ENCODE results near the gene C1orf74. TPM values are rescaled to one million over a fixed set of nuclear protein-coding genes. Genes with fewer than 3 reads are reported as not detected.
A peak's percentile ranks its signal among the peaks of the same experiment; 100 is the strongest.

Gene C1orf74
- total RNA-seq, 1 donor from 2014 or later, result 1.6 TPM

DNA sequence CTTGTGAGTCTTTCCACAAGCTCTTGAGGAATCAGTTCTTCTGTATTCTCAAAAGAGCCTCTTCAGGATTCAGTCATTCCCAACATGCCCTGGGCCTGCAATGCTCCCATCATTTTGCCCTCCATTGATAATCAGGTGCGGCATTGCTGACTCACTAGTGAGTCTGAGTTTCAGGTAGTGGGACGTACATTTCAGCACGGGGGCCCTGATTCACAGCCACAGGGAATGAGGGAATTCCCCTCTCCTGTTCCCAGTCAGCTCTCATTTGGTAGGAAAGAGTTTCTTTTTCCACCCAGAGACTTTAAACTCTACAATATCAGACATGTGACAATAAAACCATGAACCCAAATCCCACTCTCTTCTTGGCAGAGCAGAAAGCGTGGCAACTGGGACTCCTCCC, 25.3 kb upstream of the C1orf74 start:
- no peak overlapping the region for H3K4me3 ChIP-seq
- intact Hi-C loops (cut with DNase I), result no loop called here
- no peaks in the 10 kb centered on the region for H3K36me3 ChIP-seq
- TF ChIP-seq, protein P1, sequence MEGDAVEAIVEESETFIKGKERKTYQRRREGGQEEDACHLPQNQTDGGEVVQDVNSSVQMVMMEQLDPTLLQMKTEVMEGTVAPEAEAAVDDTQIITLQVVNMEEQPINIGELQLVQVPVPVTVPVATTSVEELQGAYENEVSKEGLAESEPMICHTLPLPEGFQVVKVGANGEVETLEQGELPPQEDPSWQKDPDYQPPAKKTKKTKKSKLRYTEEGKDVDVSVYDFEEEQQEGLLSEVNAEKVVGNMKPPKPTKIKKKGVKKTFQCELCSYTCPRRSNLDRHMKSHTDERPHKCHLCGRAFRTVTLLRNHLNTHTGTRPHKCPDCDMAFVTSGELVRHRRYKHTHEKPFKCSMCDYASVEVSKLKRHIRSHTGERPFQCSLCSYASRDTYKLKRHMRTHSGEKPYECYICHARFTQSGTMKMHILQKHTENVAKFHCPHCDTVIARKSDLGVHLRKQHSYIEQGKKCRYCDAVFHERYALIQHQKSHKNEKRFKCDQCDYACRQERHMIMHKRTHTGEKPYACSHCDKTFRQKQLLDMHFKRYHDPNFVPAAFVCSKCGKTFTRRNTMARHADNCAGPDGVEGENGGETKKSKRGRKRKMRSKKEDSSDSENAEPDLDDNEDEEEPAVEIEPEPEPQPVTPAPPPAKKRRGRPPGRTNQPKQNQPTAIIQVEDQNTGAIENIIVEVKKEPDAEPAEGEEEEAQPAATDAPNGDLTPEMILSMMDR (IDR thresholded peaks at IDR 0.05), result no peak
- no peak for ATAC-seq
- no peak for DNase-seq
- H3K27me3 ChIP-seq (ENCODE audit: low read depth), result no peaks in the 10 kb centered on the region
- H3K27ac ChIP-seq, result no peak overlapping the region
- H3K9me3 ChIP-seq, result no peaks in the 10 kb centered on the region
- H3K4me1 ChIP-seq, result peaks cover 11% of the 10 kb centered on the region

DNA sequence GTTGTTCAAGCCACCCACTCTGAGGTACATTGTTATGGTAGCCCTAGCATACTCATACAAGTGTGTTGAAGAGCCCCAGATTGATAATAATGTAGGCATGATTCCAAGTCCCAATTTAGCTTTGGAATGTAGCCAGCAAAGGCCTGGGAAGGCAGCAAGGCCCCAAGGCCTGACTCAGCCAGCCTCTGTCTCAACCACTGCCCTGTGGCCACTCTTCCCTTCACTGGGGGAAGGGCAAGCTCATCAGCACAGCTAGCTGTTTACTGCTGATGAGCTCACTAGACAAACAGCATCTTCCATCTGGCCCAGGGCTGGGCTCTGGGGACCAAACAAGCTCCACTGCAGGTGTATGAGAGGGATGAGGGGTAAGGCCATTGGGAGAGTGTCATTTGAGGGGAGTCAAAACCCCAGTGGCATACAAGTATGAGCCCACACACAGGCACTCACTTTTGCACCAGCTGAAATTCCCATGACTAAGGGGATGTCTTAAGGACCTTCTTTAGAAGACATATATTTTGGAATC, 23.8 kb upstream of the C1orf74 start:
- Histone ChIP-seq H3K9me3 (no peaks in the 10 kb centered on the region), H3K27ac (no peak overlapping the region), H3K4me1 (peaks cover 11% of the 10 kb centered on the region), H3K36me3 (no peaks in the 10 kb centered on the region), H3K27me3 (ENCODE audit: low read depth) (no peaks in the 10 kb centered on the region), H3K4me3 (no peak overlapping the region)
- peak; percentile 38 for DNase-seq
- intact Hi-C loops (cut with DNase I), result no loop called here
- TF ChIP-seq, protein P1 (IDR thresholded peaks at IDR 0.05), result no peak
- ATAC-seq, result no peak

DNA sequence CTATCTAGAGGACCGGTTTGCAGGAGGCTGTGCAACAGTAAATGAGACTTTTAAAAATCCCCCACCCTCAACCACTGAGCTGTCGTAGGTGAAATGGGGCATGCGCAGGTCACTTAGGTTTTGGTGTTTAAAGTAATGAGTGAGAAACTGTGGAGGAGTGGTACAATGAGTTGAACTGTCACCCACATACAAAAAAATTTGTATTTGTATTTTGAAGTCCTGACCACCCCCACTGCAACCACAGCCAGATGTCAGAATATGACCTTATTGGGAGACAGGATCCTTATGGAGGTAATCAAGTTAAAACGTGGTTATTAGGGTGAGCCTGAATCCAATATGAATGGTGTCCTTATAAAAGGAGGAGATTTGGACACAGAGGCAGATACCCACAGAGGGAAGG, 23.1 kb upstream of the C1orf74 start:
- intact Hi-C loops (cut with DNase I), result no loop called here
- no peaks in the 10 kb centered on the region for H3K27me3 ChIP-seq (ENCODE audit: low read depth)
- H3K36me3 ChIP-seq, result no peaks in the 10 kb centered on the region
- H3K27ac ChIP-seq, result no peak overlapping the region
- no peak for DNase-seq
- TF ChIP-seq, protein P1 (IDR thresholded peaks at IDR 0.05), result no peak
- peaks cover 11% of the 10 kb centered on the region for H3K4me1 ChIP-seq
- no peaks in the 10 kb centered on the region for H3K9me3 ChIP-seq
- no peak for ATAC-seq
- no peak overlapping the region for H3K4me3 ChIP-seq

DNA sequence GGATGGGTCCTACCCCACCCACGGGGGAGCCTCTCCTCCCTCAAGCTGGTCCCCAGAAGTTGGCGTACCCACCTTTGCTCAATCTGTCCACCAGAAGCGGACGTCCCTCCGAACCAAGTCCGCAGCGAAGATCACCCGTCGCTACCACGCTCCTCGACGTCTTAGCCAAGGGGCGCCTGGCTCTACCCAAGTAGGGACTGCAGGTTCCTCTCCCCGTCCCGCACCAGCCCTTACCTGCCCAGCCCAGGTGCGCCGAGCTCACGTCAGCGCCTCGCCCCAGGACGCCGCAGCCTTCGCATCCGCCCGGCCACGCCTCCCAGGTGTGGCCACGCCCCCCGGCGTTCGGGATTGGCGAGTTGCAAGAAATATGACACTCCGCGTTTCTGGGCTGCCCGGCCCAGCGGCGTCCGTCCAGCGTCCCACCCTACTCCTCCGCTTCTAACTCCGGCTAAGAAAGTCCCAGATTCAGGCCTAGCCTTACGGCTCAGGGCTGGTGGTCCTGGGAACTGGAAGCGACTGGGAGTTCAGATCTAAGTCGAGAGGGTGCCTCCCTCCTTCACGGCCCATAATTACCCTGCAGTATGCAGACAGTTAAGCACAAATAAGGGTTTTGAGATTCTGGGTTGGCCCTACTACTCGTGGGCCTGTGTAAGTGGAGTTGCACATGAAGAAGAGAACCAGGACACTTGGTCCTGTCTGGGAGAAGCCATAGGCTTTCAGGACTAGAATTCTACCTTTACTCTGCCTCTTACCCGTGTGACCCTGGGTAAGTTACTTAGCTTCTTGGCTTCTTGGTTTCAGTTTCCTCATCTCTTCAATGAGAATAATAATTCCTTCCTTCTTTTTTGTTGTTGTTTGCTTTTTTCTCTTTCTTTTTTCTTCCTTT, 21.8 kb upstream of the C1orf74 start, which contains the start of gene IRF6:
Gene IRF6, minus strand, starts transcription at position 268 of the 886 bp plus-strand sequence. CDS start 4,729 bp downstream, outside the sequence.
- DNase-seq (peak; percentile 95), ATAC-seq (peak; percentile 97 to 98)
- Histone ChIP-seq H3K36me3 (no peaks in the 10 kb centered on the region), H3K9me3 (no peaks in the 10 kb centered on the region), H3K27ac (peak within 1 kb of the TSS; percentile 82), H3K4me3 (peak within 1 kb of the TSS; percentile 61), H3K27me3 (ENCODE audit: low read depth) (no peaks in the 10 kb centered on the region), H3K4me1 (peaks cover 11% of the 10 kb centered on the region)
- TF ChIP-seq, protein P1 (IDR thresholded peaks at IDR 0.05), result no peak
- intact Hi-C loops (cut with DNase I), result no loop called here

DNA sequence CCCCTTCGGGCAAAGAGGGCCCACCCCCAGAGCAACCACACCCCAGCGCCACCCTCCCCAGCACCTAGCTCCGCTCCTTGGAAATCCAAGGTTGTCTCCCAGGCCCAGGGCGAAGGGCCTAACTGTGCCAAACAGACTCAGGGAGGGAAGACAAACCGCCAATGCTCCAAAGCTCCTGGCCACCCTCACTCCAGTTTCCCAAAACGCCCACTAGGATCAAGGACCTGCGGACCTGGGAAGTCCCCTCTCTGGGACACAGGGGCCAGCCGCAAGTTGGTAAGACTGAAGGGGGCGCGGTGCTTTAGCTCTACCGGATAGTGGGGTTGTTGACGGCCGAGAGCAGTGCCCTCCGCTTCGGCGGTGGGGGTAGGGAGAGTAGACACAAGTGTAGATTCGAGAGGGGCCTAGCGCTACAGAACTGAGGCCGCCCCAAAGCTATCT, 21.0 kb upstream of the C1orf74 start:
- Histone ChIP-seq H3K9me3 (no peaks in the 10 kb centered on the region), H3K36me3 (no peaks in the 10 kb centered on the region), H3K4me1 (peaks cover 11% of the 10 kb centered on the region), H3K27ac (peak overlapping the region; percentile 82), H3K4me3 (peak overlapping the region; percentile 61), H3K27me3 (ENCODE audit: low read depth) (no peaks in the 10 kb centered on the region)
- TF ChIP-seq, protein P1 (IDR thresholded peaks at IDR 0.05), result no peak
- ATAC-seq (peak; percentile 58 to 63), DNase-seq (peak; percentile 57)
- intact Hi-C loops (cut with DNase I), result no loop called here
